DMS153 treated with DMSO at 0.1 percent for 48 hours (cell line): ENCODE measurements around the gene ALDH1B1.
"Not testable (repeated sequence)": the region's sequence is repeated elsewhere in the genome, so short reads cannot be mapped to it uniquely, and the experiment has no call there.

Experiments used
- DNase-seq: peaks from one replicate; lab custom pipeline; 2025; ENCODE audit not compliant: unreplicated experiment; lab: John Stamatoyannopoulos, UW

ALDH1B1 gene

GRCh38 chr9:38385896-38386295 lies 6.6 kb upstream of the ALDH1B1 start:
- DNase-seq, result no peak

DNA sequence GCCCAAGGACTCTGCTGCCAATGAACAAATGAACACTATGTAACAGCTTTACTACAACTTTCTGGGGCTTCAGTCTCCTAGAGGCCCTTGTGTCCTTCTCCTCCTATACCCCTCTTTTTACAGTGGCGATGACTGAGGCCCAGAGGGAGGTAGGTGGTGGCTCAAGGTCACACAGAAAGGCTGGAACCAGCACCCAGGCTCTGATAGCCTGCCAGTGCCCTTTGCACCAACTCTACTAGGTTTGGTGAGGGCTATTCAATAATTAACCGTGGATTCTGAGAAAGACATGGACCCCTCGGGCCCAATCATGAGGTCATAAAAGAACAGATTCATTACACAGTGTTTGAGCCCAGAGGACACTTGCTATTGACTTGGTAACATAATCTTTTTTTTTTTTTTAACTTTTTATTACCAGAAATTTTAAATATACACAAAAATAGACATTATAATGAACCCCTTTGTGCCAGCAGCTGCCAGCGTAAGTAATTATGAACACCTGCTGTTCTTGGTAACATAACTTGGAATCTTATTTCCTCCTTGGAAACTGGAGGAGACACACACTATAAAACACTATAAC lies 6.1 kb upstream of the ALDH1B1 start:
- DNase-seq, result no peak

GRCh38 chr9:38387066-38387465 lies 5.4 kb upstream of the ALDH1B1 start:
- DNase-seq, result no peak

- no peak for DNase-seq
Measured at GRCh38 chr9:38387751-38388150, 4.8 kb upstream of the ALDH1B1 start.

GRCh38 chr9:38388283-38389223 lies 3.9 kb upstream of the ALDH1B1 start:
- no peak for DNase-seq

DNA sequence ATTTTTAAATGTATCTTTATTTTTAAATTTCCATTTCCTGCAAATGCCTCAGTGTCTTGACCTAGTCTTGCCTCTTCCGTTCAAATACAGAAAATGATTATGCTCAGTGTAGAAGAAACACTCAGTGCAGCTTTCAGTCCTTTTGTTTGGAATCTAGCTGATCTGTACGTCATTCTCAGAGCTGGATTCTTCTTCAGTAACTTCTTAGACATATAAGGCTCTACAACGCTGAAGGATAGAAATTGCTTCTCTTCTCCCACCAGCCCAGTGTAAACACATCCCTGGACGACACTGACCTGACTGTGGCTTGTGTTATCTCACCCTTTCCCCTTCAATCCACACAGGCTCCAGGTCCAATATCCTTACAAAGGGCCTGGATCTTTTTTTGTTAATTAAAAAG lies 3.2 kb upstream of the ALDH1B1 start:
- DNase-seq, result no peak

DNA sequence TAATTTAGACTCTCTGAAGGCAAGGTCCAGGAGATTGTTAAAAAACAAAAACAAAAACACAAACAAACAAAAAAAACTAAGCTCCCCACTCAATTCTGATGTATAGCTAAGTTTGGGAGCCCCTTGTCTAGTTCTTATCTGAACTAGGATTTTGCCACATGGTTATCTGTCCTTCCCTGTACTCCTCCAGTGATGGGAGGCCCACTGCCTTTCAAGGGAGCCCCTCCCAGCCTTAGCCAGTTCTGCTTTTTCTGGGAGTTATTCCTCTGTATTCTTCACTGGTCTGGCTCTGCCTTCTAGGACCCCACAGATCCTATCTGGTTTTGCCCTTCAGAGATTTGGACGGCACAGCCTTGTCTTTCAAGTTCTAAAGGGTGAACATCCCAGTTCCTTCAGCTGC lies 2.1 kb upstream of the ALDH1B1 start:
- no peak for DNase-seq

GRCh38 chr9:38390851-38391250 lies 1.7 kb upstream of the ALDH1B1 start:
- no peak for DNase-seq

GRCh38 chr9:38391278-38392118 lies 1.0 kb upstream of the ALDH1B1 start:
- no peak for DNase-seq

DNA sequence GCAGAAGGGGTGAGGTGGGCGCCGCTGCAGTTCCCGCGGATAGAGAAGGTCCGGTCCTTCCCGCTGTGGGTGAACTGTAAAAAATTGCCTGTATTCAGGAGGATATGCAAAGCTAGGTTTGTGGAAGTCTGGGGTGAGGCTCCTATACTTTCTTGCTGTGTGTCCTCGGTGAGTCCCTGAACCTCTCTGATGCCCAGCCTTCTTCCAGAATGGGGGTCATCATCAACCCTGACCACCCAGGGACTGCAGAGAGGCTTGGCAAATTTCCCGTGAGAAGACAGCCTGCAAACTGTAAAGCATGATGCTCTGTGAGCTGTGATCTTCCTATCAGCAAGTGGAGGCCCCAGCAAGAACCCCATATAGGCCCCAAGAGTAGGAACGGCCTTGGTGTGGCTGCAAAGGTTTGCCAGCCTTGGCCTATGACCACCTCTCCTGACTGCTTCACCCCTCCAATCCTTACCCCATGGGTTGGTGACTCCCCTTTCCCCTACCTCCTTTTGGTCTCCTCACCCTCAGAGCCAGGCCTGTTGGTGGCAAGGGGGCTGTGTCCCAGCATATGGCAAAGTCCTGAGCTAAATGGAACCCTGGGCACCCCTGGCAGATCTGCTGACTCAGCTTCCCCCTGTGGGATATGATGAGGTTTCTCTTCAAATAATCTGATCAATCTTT lies 760 bp downstream of the ALDH1B1 start:
- DNase-seq, result no peak

DNA sequence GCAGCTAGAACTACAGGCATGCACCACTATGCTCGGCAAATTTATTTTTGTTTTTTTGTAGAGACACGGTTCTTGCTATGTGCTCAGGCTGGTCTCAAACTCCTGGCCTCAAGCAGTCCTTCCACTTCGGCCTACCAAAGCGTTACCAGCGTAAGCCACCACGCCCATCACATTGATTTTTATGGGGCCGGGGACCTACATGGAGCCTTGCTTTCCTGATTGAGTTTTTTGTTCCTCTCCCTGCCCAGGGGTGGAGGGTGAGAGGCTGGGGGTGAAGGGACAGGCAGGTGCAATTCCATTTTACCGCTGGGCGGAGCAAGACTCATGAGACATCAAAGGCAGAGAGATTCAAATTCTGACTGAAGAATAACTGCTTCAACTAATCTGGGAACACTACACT lies 1.9 kb downstream of the ALDH1B1 start:
- DNase-seq, result no peak

DNA sequence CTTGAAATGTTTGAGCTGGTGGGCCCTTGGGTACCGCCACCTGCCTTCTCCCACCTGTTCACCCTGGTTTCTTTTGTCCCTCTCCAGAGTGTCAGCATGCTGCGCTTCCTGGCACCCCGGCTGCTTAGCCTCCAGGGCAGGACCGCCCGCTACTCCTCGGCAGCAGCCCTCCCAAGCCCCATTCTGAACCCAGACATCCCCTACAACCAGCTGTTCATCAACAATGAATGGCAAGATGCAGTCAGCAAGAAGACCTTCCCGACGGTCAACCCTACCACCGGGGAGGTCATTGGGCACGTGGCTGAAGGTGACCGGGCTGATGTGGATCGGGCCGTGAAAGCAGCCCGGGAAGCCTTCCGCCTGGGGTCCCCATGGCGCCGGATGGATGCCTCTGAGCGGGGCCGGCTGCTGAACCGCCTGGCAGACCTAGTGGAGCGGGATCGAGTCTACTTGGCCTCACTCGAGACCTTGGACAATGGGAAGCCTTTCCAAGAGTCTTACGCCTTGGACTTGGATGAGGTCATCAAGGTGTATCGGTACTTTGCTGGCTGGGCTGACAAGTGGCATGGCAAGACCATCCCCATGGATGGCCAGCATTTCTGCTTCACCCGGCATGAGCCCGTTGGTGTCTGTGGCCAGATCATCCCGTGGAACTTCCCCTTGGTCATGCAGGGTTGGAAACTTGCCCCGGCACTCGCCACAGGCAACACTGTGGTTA lies 3.3 kb downstream of the ALDH1B1 start:
- no peak for DNase-seq

- no peak for DNase-seq
Measured at GRCh38 chr9:38396371-38396671, 3.8 kb downstream of the ALDH1B1 start.

GRCh38 chr9:38399191-38399590 lies 6.7 kb downstream of the ALDH1B1 start:
- not testable (repeated sequence) for DNase-seq

DNA sequence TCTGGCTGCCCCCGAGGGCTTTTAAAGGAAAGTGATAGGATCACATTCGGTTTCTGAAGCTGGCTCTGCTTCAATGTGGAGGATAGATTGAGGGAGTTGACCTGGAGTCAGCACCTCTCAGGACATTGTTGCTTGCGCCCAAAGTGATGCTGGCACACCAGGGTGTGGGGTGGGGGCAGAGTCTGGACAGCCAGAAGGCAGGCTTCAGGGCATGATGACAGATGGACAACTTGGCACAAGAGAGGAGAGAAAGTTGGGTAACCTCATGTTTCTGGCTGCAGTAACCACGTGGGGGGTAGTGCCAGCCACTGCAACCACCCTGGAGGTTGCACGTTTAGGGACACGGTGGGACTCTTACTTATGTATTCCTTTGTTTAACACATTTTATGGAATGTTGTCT lies 9.5 kb downstream of the ALDH1B1 start:
- no peak for DNase-seq

DNA sequence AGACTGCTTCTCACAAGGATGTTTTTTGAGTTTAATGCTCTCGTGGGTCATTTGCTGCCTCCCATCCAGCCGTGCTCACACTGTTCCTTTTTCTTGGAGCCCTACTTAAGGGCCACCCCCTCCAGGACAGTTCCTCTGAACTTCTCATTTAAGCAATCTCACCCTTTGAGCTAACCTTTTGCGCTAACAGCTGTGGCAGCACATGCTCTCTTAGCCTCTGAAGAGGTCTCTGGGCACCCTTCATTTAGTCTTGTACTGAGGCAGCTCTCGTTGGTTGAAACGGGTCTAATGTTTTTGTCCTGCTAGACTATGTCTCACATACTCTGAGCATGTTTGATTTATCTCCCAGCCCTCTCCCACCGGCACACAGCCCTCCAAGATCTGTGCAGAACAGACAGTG lies 11.8 kb downstream of the ALDH1B1 start:
- no peak for DNase-seq

- no peak for DNase-seq
Measured at GRCh38 chr9:38405785-38406184, 13.3 kb downstream of the ALDH1B1 start.

DNA sequence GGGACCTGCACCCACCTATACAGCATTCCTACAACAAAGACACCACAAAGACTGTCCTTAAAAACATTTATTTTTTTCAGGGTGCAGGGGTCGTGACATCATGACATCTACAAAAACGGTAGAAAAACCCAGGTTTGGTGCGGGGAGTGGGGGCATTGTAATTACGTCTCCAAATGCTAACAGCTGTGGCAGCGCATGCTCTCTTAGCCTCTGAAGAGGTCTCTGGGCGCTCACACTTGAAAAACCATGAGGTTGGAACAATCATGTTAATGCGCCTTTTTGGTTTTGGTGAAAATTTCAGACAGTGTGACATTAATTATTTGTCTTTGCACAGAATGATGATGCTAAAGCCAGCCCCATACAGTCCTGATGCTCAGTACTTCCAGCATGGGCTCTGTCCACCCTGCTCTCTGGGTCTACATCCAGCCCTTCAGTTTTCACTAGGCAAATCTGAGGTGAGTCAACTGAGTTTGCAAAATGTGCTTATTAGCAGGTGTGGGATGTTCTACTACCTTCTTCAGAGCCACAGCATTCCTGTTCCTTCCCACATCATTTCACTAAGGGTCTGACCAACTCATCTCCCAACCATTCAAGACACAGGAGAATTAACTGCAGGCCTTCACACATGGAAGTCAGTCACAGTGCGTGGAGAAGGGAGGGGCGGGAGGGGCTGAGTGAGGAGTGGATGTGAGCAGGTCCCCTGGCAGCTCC lies 14.1 kb downstream of the ALDH1B1 start:
- no peak for DNase-seq

GRCh38 chr9:38408719-38409118 lies 16.2 kb downstream of the ALDH1B1 start:
- no peak for DNase-seq

DNA sequence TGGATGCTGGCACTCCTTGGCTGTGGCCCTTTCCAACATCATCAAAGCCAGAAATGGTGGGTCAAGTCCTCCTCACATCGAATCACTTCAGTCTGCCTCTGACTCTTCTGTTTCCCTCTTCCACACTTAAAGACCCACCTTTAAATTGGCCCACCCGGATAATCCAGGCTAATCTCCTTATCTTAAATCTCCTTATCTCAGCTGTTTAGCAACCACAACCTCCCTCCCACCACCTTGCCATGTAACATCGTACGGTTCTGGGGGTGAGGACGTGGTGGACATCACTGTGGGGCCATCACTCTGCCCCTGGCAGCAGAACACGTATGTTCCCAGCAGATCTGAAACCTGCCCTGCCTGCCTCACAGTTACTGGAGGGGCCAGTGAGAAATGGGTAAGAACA lies 20.2 kb downstream of the ALDH1B1 start:
- DNase-seq, result no peak
